HL-60 (cell line): ENCODE results near the gene GABRB1.

Experiments
- DNase-seq, 2 experiments: peaks; one replicate each; pipeline ENCODE4 v3.0.0-alpha.2; 2010 to 2020; ENCODE audit warnings: low read depth in 1 of 2, low spot score in 1 of 2
- H3K27ac ChIP-seq: fragments of 250-450 bp; sonication (Bioruptor Pico); replicated peaks from 2 replicates; pipeline ENCODE4 v1.5.1; 2020; ENCODE audit warnings: mild to moderate bottlenecking, moderate library complexity
- H3K27me3 ChIP-seq: fragments of 250-450 bp; sonication (Bioruptor Pico); 2 replicates; pipeline ENCODE4 v1.5.1; 2021; ENCODE audit warnings: mild to moderate bottlenecking, moderate library complexity; ENCODE audit not compliant: insufficient read depth, poor library complexity, severe bottlenecking
- H3K4me3 ChIP-seq: replicated peaks from 2 replicates; pipeline ENCODE4 v1.5.1; 2011; ENCODE audit warnings: mild to moderate bottlenecking, control low read depth, low read length; ENCODE audit not compliant: insufficient read depth
- GABPA ChIP-seq: IDR thresholded peaks from 2 replicates; pipeline ENCODE4 v1.6.1; 2012; ENCODE audit warnings: low read depth
- POLR2AphosphoS5 ChIP-seq: IDR thresholded peaks from 2 replicates; pipeline ENCODE4 v1.6.1; 2012; ENCODE audit warnings: low read depth
- SPI1 ChIP-seq: IDR thresholded peaks from 2 replicates; pipeline ENCODE4 v1.6.1; 2012; ENCODE audit warnings: low read depth, mild to moderate bottlenecking, borderline replicate concordance
- TF ChIP-seq, protein P1 (sequence below): IDR thresholded peaks from 2 replicates; pipeline ENCODE4 v1.6.1; 2012; ENCODE audit warnings: low read depth; ENCODE audit not compliant: insufficient replicate concordance
- TF ChIP-seq, protein P2 (sequence below): IDR thresholded peaks from one replicate; pipeline ENCODE4 v1.5.1; 2011; ENCODE audit warnings: low read length, control low read depth, inconsistent platforms; ENCODE audit not compliant: insufficient read depth

The GABRB1 gene

DNA sequence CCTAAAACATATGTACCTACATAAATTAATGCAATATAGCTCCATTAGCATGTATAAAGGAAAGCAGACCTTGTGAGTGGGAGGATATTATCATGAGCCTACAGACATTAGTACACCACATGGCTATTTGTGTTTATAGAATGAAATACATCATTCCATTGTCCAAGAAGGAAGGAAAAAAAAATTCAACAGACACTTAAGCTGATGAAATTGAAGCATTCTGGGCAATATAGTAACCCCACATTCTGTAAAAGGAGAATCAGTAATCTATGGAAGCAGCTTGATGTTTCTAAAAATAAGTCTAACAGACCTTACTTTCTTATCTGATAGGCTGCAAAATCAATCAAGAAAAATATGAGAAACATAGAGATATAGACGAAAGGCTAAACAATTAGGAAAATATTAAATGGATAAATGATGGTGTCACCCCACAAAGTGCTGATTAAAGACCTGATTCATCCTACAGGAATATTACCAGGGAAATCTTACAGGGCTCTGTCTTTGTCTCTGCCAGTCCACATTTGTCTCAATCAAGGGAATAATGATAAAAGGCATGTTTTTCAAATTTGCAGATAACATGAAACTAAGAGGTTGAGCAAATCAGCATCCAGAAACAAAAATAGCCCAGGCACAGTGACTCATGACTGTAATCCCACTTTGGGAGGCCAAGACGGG lies 355.3 kb downstream of the GABRB1 start:
- Histone ChIP-seq H3K4me3 (no peak overlapping the region), H3K27ac (no peak overlapping the region), H3K27me3 (no peaks in the 10 kb centered on the region)
- DNase-seq, result no peak
- TF ChIP-seq GABPA, result no peak
- no peak for TF ChIP-seq SPI1

DNA sequence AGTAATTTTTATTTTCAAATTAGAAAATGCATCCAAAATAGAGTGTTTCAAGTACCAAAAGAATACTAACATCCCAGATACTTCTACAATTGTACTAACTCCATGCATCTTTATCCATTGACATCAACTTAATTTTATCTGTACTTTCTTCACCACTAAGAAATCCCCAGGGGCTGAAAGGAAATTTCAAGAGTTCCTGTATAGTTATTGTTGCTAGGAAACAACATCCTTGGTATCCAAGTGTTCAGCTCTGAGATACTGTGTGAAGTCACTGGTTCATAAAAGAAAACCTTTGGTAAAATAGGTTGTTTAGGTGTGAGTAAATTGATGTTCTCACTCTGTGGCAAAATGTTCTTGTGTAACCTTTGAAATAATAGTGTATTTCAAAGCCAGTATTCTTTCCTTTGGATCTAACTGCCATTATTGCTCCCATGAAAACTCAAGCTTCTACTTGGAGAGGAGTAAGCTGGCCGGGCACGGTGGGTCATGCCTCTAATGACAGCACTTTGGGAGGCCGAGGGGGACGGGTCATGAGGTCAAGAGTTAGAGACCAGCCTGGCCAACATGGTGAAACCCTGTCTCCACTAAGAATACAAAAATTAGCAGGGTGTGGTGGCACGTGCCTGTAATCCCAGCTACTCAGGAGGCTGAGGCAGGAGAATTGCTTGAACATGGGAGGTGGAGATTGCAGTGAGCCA lies 359.2 kb downstream of the GABRB1 start:
- no peak overlapping the region for H3K27ac ChIP-seq
- no peak for DNase-seq
- H3K27me3 ChIP-seq, result no peaks in the 10 kb centered on the region
- TF ChIP-seq, protein P1, sequence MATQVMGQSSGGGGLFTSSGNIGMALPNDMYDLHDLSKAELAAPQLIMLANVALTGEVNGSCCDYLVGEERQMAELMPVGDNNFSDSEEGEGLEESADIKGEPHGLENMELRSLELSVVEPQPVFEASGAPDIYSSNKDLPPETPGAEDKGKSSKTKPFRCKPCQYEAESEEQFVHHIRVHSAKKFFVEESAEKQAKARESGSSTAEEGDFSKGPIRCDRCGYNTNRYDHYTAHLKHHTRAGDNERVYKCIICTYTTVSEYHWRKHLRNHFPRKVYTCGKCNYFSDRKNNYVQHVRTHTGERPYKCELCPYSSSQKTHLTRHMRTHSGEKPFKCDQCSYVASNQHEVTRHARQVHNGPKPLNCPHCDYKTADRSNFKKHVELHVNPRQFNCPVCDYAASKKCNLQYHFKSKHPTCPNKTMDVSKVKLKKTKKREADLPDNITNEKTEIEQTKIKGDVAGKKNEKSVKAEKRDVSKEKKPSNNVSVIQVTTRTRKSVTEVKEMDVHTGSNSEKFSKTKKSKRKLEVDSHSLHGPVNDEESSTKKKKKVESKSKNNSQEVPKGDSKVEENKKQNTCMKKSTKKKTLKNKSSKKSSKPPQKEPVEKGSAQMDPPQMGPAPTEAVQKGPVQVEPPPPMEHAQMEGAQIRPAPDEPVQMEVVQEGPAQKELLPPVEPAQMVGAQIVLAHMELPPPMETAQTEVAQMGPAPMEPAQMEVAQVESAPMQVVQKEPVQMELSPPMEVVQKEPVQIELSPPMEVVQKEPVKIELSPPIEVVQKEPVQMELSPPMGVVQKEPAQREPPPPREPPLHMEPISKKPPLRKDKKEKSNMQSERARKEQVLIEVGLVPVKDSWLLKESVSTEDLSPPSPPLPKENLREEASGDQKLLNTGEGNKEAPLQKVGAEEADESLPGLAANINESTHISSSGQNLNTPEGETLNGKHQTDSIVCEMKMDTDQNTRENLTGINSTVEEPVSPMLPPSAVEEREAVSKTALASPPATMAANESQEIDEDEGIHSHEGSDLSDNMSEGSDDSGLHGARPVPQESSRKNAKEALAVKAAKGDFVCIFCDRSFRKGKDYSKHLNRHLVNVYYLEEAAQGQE, result no peak
- TF ChIP-seq GABPA (no peak), POLR2AphosphoS5 (no peak), SPI1 (no peak)
- TF ChIP-seq, protein P2, sequence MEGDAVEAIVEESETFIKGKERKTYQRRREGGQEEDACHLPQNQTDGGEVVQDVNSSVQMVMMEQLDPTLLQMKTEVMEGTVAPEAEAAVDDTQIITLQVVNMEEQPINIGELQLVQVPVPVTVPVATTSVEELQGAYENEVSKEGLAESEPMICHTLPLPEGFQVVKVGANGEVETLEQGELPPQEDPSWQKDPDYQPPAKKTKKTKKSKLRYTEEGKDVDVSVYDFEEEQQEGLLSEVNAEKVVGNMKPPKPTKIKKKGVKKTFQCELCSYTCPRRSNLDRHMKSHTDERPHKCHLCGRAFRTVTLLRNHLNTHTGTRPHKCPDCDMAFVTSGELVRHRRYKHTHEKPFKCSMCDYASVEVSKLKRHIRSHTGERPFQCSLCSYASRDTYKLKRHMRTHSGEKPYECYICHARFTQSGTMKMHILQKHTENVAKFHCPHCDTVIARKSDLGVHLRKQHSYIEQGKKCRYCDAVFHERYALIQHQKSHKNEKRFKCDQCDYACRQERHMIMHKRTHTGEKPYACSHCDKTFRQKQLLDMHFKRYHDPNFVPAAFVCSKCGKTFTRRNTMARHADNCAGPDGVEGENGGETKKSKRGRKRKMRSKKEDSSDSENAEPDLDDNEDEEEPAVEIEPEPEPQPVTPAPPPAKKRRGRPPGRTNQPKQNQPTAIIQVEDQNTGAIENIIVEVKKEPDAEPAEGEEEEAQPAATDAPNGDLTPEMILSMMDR, result no peak
- H3K4me3 ChIP-seq, result no peak overlapping the region

DNA sequence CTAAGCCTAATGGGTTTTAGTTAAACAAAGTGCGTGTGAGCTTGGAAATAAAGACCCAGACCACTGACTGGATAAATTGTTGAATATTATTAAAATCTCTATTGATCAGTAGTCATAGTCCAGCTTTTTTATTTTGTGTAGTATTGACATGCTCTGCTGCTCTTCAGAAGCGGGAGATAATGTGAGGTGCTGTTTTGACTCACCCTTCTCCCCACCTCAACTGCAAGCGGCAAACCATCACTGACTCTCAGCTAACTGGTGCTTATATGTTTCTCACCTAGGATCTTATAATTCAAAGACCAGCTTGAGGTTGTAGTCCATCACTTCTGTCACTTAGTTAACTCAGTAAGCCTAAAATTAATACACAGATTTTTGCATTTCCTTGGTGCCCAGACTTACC lies 359.9 kb downstream of the GABRB1 start:
- TF ChIP-seq, protein P2, result no peak
- TF ChIP-seq SPI1 (no peak), POLR2AphosphoS5 (no peak), GABPA (no peak)
- TF ChIP-seq, protein P1, result no peak
- H3K4me3 ChIP-seq, result no peak overlapping the region
- no peak overlapping the region for H3K27ac ChIP-seq
- no peaks in the 10 kb centered on the region for H3K27me3 ChIP-seq
- no peak for DNase-seq

DNA sequence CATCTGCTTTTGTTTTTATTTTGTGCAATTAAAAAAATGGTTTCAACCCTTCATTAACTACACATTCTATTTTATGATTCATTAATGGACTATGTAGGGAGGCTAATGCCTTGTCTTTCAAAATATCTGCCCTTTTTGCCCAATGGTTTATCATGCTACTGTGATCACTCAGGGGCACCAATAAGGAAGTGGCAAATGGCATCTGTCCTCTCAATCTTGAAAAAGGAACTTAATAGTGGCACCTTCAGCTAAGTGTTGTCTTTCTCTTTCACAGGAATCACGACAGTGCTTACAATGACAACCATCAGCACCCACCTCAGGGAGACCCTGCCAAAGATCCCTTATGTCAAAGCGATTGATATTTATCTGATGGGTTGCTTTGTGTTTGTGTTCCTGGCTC lies 375.0 kb downstream of the GABRB1 start:
- TF ChIP-seq GABPA (no peak), POLR2AphosphoS5 (no peak), SPI1 (peak; percentile 71; the same call in 1 of the 2 replicates)
- TF ChIP-seq, protein P1, result no peak
- TF ChIP-seq, protein P2, result no peak
- no peak overlapping the region for H3K4me3 ChIP-seq
- peak in 1 of 2 experiments; percentile 4 for DNase-seq
- H3K27ac ChIP-seq, result no peak overlapping the region
- no peaks in the 10 kb centered on the region for H3K27me3 ChIP-seq
